Heart right ventricle (tissue), 16 donors: ENCODE results near the gene PTCD2. TPM values are rescaled to one million over a fixed set of nuclear protein-coding genes. Genes with fewer than 3 reads are reported as not detected.

Source experiments
- ATAC-seq, 8 donors: fragments of 200-7000 bp; cut with Tn5 transposase; one replicate each; pipeline ENCODE4 v1.9.1; 2020; ENCODE audit warnings: mild to moderate bottlenecking in 8 of 8, moderate library complexity in 8 of 8, moderate number of reproducible peaks in 1 of 8
- DNase-seq, 2 donors: peaks; one replicate each; pipeline ENCODE4 v3.0.0-alpha.2; 2020
- H3K27ac ChIP-seq, 10 donors: fragments of 200-600 bp; sonication (generic) in 2 of 10; one replicate each; pipeline versions ENCODE4 v1.5.0 to v1.8.0; 2020 to 2022; ENCODE audit warnings: mild to moderate bottlenecking in 3 of 10
- H3K27me3 ChIP-seq, 7 donors: fragments of 200-600 bp; one replicate each; pipeline ENCODE4 v1.8.0; 2021 to 2022; ENCODE audit warnings: mild to moderate bottlenecking in 2 of 7
- H3K36me3 ChIP-seq, 9 donors: fragments of 200-600 bp; sonication (generic) in 1 of 9; one replicate each; pipeline versions ENCODE4 v1.5.0 to v1.8.0; 2020 to 2022; ENCODE audit warnings: mild to moderate bottlenecking in 2 of 9
- H3K4me1 ChIP-seq, 9 donors: fragments of 200-600 bp; sonication (generic) in 1 of 9; one replicate each; pipeline versions ENCODE4 v1.5.0 to v1.8.0; 2020 to 2022; ENCODE audit warnings: mild to moderate bottlenecking in 4 of 9
- H3K4me3 ChIP-seq, 10 donors: fragments of 200-600 bp; sonication (generic) in 2 of 10; one replicate each; pipeline versions ENCODE4 v1.5.0 to v1.8.0; 2020 to 2022; ENCODE audit warnings: mild to moderate bottlenecking in 7 of 10, moderate library complexity in 2 of 10
- H3K9me3 ChIP-seq, 11 donors: fragments of 200-600 bp in 10 of 11; sonication (generic) in 2 of 11; one replicate each; pipeline versions ENCODE4 v1.5.0 to v1.8.0; 2013 to 2022; ENCODE audit warnings: mild to moderate bottlenecking in 2 of 11, control low read depth in 1 of 11, moderate library complexity in 1 of 11
- CTCF ChIP-seq, 9 donors: fragments of 200-600 bp; sonication (generic) in 2 of 9; IDR thresholded peaks; one replicate each; pipeline versions ENCODE4 v1.5.0 to v1.8.0; 2021 to 2022; ENCODE audit warnings: antibody characterized with exemption in 9 of 9, mild to moderate bottlenecking in 5 of 9, moderate library complexity in 1 of 9
- WGBS, 2 donors: extraction: QIAGEN DNeasy Blood & Tissue Kit; methylation state at CpG; one replicate each; pipeline ENCODE4 v1.1.7; 2013; ENCODE audit warnings: inconsistent platforms in 1 of 2; 5-methylcytosine and 5-hydroxymethylcytosine counted together
- intact Hi-C, 10 donors: fragments of 100-400 bp; cut with DNase I; formaldehyde crosslinking; loops; one replicate each; pipeline versions ENCODE4 v1.11.1 to v1.14.2; 2022
- polyA plus RNA-seq, 2 donors: library from polyadenylated mRNA; stranded (reverse); fragments of 200-250 nt; gene quantifications; one replicate each; pipeline ENCODE4 v1.2.3, GENCODE V29; 2013
- total RNA-seq, 10 donors: library from RNA; stranded (reverse); fragmentation: NEBNext Ultra II Directional in 3 of 10; extraction: Animal tissue kit (Norgen Biotek cat#: 25700) in 3 of 10; gene quantifications; one replicate each; pipeline versions ENCODE4 v1.2.1 to v1.2.4, GENCODE V29; 2021 to 2023
- donor health status: Arrhythmogenic right ventricular cardiomyopathy.
- donor health status: ischemic (EF 13 %, LVEDD 7.1; RV severe dilation, severe dysfunction).
- donor health status: healthy with polysubstance abuse.
- donor health status: DM: no; HTN: yes; CAD: no.
- donor health status: DM: no; HTN: no; CAD: no.
- donor health status: ischemic (EF 25% LVEDD 6.9; RV normal size, moderate dysfunction).
- donor health status: ischemic (EF 25% LVEDD 5.7; RV mildly dilated, moderate dysfunction).
- donor health status: healthy.
- donor health status: DM: yes; HTN: yes; CAD: no.
- donor health status: Ischemic cardiomyopathy.
- donor health status: ischemic (EF 35%, LVEDD 5.7; RV mildly dilated, moderate dysfunction).
- donor health status: nonischemic (EF 11% LVEDD 7.7; RV severe dilation, severe dysfunction).
- donor health status: DM: yes; HTN: yes; CAD: no.
- donor health status: PGD.
- donor health status: ischemic (EF 29% LVEDD 5.4; RV normal size, mild dysfunction).
- donor health status: nonischemic (EF 23%, LVEDD 6.1; RV moderate dilation, normal function).

The PTCD2 gene
- total and polyA plus RNA-seq, 12 donors, result 1.8 to 28.9 (median 20.5) TPM

- 54 to 77% methylated on average over 2 of the region's 2 CpGs for WGBS, 2 donors
- Histone ChIP-seq H3K36me3 (peaks cover 0 to 17% (median 0%) of the 10 kb centered on the region in 9 donors), H3K4me3 (no peak overlapping the region), H3K4me1 (peaks cover 11 to 46% (median 34%) of the 10 kb centered on the region in 9 donors), H3K9me3 (no peaks in the 10 kb centered on the region), H3K27ac (peak overlapping the region in 9 of 10 donors; percentile 22 to 73 (median 65)), H3K27me3 (no peaks in the 10 kb centered on the region)
- intact Hi-C loops, result loop anchor here in 2 of 10 donors (5.0 to 10.0 kb wide), 2 partner anchors 36 to 138 kb away; no protein-coding TSS in a partner anchor
- peak in 2 of 8 donors; percentile 30 to 38 for ATAC-seq
- DNase-seq, result no peak
- TF ChIP-seq CTCF (IDR thresholded peaks at IDR 0.05), result no peak
These were observed 37.3 kb upstream of the PTCD2 start for GRCh38 chr5:72282878-72283277.

- no peak for DNase-seq
- Histone ChIP-seq H3K9me3 (no peaks in the 10 kb centered on the region), H3K27me3 (no peaks in the 10 kb centered on the region), H3K4me3 (no peak overlapping the region), H3K36me3 (peaks cover 0 to 21% (median 0%) of the 10 kb centered on the region in 9 donors), H3K27ac (peak overlapping the region in 9 of 10 donors; percentile 22 to 73 (median 65)), H3K4me1 (peaks cover 11 to 48% (median 34%) of the 10 kb centered on the region in 9 donors)
- TF ChIP-seq CTCF (IDR thresholded peaks at IDR 0.05), result no peak
- peak in 5 of 8 donors; percentile 13 to 37 (median 29) for ATAC-seq
- 53 to 64% methylated on average over 2 of the region's 2 CpGs for WGBS, 2 donors
- intact Hi-C loops, result loop anchor here in 2 of 10 donors (5.0 to 10.0 kb wide), 2 partner anchors 36 to 139 kb away; no protein-coding TSS in a partner anchor
These were observed 36.8 kb upstream of the PTCD2 start for GRCh38 chr5:72283358-72283757.

GRCh38 chr5:72284559-72285423 lies 35.4 kb upstream of the PTCD2 start:
- Histone ChIP-seq H3K4me3 (no peak overlapping the region), H3K36me3 (peaks cover 0 to 24% (median 0%) of the 10 kb centered on the region in 9 donors), H3K27me3 (no peaks in the 10 kb centered on the region), H3K27ac (peak overlapping the region in 1 of 10 donors; percentile 17), H3K4me1 (peaks cover 11 to 55% (median 34%) of the 10 kb centered on the region in 9 donors), H3K9me3 (no peaks in the 10 kb centered on the region)
- DNase-seq, result no peak
- ATAC-seq, result no peak
- TF ChIP-seq CTCF (IDR thresholded peaks at IDR 0.05), result no peak
- WGBS, 2 donors, result 67 to 77% methylated on average over 3 of the region's 3 CpGs
- intact Hi-C loops, result loop anchor here in 2 of 10 donors (5.0 to 10.0 kb wide), 2 partner anchors 37 to 140 kb away; no protein-coding TSS in a partner anchor

- intact Hi-C loops, result loop anchor here in 1 of 10 donors (10.0 kb wide), 1 partner anchor 141 kb away; no protein-coding TSS in a partner anchor
- H3K36me3 ChIP-seq, result peaks cover 0 to 30% (median 0%) of the 10 kb centered on the region in 9 donors
- peak overlapping the region in 1 of 10 donors; percentile 17 for H3K27ac ChIP-seq
- no peak overlapping the region for H3K4me3 ChIP-seq
- no peaks in the 10 kb centered on the region for H3K27me3 ChIP-seq
- WGBS, 2 donors, result 96 to 98% methylated on average over 3 of the region's 3 CpGs
- no peak for ATAC-seq
- H3K4me1 ChIP-seq, result peaks cover 9 to 49% (median 30%) of the 10 kb centered on the region in 9 donors
- no peaks in the 10 kb centered on the region for H3K9me3 ChIP-seq
- TF ChIP-seq CTCF (IDR thresholded peaks at IDR 0.05), result no peak
- no peak for DNase-seq
These were observed 34.8 kb upstream of the PTCD2 start for GRCh38 chr5:72285424-72285821.
